K562 treated with DMSO at 1 percent for 12 hours (cell line): ENCODE measurements around the gene ERRFI1. TPM values are rescaled to one million over a fixed set of nuclear protein-coding genes. Genes with fewer than 3 reads are reported as not detected.

Experiments used
- total RNA-seq: library from RNA; unstranded; fragments of 300-600 nt; gene quantifications from 2 replicates; pipeline ENCODE4 v1.2.3, GENCODE V29; 2022; ENCODE audit not compliant: insufficient read depth

The ERRFI1 gene, protein sequence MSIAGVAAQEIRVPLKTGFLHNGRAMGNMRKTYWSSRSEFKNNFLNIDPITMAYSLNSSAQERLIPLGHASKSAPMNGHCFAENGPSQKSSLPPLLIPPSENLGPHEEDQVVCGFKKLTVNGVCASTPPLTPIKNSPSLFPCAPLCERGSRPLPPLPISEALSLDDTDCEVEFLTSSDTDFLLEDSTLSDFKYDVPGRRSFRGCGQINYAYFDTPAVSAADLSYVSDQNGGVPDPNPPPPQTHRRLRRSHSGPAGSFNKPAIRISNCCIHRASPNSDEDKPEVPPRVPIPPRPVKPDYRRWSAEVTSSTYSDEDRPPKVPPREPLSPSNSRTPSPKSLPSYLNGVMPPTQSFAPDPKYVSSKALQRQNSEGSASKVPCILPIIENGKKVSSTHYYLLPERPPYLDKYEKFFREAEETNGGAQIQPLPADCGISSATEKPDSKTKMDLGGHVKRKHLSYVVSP
- total RNA-seq, result 2.5 and 5.9 TPM in 2 replicates

DNA sequence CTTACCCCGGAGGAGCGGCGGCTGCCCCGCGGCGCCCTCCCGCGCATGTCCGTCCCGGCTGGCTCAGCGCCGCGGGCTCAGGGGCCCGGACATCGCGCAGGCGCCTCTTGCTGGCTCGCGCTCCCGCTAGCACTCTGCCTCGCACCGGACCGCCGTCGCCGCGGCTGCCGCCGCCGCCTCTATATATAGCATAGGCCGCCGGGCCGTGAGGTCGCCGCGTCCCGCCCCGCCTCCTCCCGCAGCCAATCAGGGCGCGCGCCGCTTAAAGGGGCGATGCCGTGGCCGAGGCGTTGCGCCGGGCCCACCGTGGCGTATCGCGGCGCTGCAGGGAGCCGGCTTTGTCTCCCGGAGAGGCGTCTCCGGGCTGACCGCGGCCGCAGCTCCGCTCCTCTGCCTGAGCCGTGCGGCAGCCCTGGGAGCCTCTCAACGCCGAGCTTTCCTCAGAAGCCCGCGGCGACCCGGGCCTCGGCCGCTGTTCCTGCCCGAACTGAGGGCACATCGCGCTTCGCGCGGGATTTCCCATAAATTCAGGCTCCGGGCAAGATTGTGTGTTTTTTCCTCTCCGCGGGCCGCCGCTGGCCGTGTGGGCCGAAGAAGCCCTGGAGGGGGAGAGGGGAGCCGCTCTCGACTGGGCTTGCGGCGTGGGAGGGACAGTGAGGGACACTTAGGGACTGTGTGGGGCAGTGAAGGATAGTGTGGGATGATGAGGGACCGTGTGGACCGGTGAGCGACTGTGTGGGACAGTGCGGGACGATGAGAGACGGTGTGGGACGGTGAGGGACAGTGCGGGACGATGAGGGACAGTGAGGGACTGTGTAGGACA is at the start of gene ERRFI1:
Gene ERRFI1, minus strand, starts transcription at position 157 of the 823 bp plus-strand sequence. CDS start 10,690 bp downstream, outside the sequence.

Other genes with a start within 250 kb of the ERRFI1 start
- gene PER3, start 242.0 kb downstream of the ERRFI1 start, total RNA-seq, result 2.8 and 8.2 TPM in 2 replicates
- gene UTS2, start 173.2 kb downstream of the ERRFI1 start, total RNA-seq, result not detected in 2 replicates
- 1.6 and 3.3 TPM in 2 replicates for gene TNFRSF9, start 85.5 kb downstream of the ERRFI1 start, total RNA-seq
- 345 and 377 TPM in 2 replicates for gene PARK7, start 64.6 kb downstream of the ERRFI1 start, total RNA-seq